Type B pancreatic cell (in vitro differentiated cells): ENCODE data around the gene MCM6. TPM values are rescaled to one million over a fixed set of nuclear protein-coding genes. Genes with fewer than 3 reads are reported as not detected.
A peak's percentile ranks its signal among the peaks of the same experiment; 100 is the strongest.

ENCODE experiments used
- DNase-seq: peaks from one replicate; pipeline ENCODE4 v3.0.0; 2021; ENCODE audit warnings: mixed read lengths; ENCODE audit not compliant: unreplicated experiment; ENCODE audit errors: extremely low spot score
- H3K27ac Mint-ChIP-seq: 2 replicates; pipeline ENCODE4 v1.8.0; 2021; ENCODE audit warnings: mild to moderate bottlenecking, mixed read lengths
- H3K27me3 Mint-ChIP-seq: 2 replicates; pipeline ENCODE4 v1.8.0; 2021; ENCODE audit warnings: mixed read lengths
- H3K36me3 Mint-ChIP-seq: 2 replicates; pipeline ENCODE4 v1.8.0; 2021; ENCODE audit warnings: mixed read lengths
- H3K4me1 Mint-ChIP-seq: one replicate; pipeline ENCODE4 v1.8.0; 2021; ENCODE audit warnings: mixed read lengths; ENCODE audit not compliant: unreplicated experiment
- H3K4me3 Mint-ChIP-seq: 2 replicates; pipeline ENCODE4 v1.8.0; 2021; ENCODE audit warnings: mild to moderate bottlenecking, mixed read lengths
- H3K9me3 Mint-ChIP-seq: 2 replicates; pipeline ENCODE4 v1.8.0; 2021; ENCODE audit warnings: mixed read lengths
- long read RNA-seq: library from polyadenylated mRNA; unstranded; transcript quantifications from one replicate; pipeline ENCODE4 v2.0.0, GENCODE V29; 2020
- total RNA-seq: library from RNA; stranded (reverse); gene quantifications from 2 replicates; pipeline ENCODE4 v1.2.1, GENCODE V29; 2021; ENCODE audit warnings: low replicate concordance
- TF ChIP-seq, protein P1 (sequence below): fragments of 200-600 bp; sonication (generic); conservative IDR thresholded peaks from 2 replicates; pipeline ENCODE4 v1.5.0; 2021; ENCODE audit warnings: antibody characterized with exemption, mild to moderate bottlenecking

The MCM6 gene
- 35.8 and 54.9 TPM in 2 replicates for total RNA-seq
- long read RNA-seq, transcript MCM6-201 (17 exons, 3,736 nt) = major isoform, 163 of 280 reads
- long read RNA-seq, partial matches to known transcripts = 109 of 280 reads
- long read RNA-seq, other reads (novel, unspliced or antisense) = 8 of 280 reads

DNA sequence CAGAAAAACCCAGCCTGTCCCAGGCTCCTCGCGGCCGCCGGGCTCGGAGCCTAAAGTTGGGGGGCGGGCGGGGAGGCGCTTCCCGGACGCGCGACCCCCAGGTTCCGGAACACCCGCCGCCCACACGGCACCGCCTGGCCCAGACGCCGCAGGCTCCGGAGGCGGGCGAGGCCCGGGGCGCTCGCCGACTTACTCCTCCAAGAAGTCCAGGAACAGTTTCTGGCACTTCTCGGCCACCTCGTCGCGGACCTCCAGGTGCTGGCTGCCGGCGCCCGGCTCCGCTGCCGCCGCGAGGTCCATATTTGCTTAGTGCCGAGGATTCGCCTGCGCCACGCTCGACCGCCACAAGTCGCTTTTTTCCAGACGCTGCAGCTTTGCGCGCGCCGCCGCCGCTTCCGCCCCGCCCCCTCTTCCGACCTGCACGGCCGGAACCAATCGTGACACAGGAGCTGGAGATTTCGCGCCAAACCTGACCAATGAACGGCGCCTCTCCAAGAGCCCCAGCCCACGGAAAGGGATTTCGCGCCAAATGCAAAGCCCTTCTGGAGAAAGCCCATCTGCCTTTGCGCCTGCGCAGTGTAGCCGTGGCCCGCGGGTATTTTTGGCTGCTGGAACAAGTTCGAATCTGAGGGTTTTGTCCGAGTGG lies at the start of gene MCM6:
TSS of gene MCM6 (minus strand) at position 378 of the 646 bp plus-strand sequence. CDS start at position 300, 78 bp downstream.
- H3K4me1 Mint-ChIP-seq = peaks cover 17% of the 10 kb centered on the region
- no peaks in the 10 kb centered on the region for H3K9me3 Mint-ChIP-seq
- H3K4me3 Mint-ChIP-seq = peak within 1 kb of the TSS; percentile 92
- peak; percentile 98 for DNase-seq
- peak within 1 kb of the TSS; percentile 88 for H3K27ac Mint-ChIP-seq
- no peaks in the 10 kb centered on the region for H3K27me3 Mint-ChIP-seq
- H3K36me3 Mint-ChIP-seq = peaks cover 9% of the 10 kb centered on the region
- TF ChIP-seq, protein P1, sequence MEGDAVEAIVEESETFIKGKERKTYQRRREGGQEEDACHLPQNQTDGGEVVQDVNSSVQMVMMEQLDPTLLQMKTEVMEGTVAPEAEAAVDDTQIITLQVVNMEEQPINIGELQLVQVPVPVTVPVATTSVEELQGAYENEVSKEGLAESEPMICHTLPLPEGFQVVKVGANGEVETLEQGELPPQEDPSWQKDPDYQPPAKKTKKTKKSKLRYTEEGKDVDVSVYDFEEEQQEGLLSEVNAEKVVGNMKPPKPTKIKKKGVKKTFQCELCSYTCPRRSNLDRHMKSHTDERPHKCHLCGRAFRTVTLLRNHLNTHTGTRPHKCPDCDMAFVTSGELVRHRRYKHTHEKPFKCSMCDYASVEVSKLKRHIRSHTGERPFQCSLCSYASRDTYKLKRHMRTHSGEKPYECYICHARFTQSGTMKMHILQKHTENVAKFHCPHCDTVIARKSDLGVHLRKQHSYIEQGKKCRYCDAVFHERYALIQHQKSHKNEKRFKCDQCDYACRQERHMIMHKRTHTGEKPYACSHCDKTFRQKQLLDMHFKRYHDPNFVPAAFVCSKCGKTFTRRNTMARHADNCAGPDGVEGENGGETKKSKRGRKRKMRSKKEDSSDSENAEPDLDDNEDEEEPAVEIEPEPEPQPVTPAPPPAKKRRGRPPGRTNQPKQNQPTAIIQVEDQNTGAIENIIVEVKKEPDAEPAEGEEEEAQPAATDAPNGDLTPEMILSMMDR = peak; percentile 61

DNA sequence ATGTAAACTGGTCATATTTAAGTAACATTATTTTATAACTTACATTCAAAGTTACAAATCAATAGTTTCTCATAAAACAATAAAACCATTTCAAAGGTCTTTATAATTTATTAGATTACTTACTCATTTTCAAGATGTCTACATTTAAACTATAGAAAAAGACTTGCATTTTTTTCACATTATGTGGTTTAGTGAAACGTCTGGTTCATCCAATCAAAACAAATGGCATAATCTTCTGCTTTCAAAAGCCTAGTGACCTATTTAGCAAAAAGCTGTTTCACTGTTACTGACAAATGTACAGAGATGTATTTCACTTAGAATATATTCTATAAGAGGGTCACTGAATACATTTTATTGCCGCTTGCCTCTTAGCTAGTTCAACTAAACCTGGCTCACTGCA lies 49.3 kb upstream of the MCM6 start:
- Mint-ChIP-seq H3K4me3 (no peak overlapping the region), H3K27ac (no peak overlapping the region), H3K27me3 (no peaks in the 10 kb centered on the region), H3K4me1 (no peaks in the 10 kb centered on the region), H3K36me3 (peaks cover 28% of the 10 kb centered on the region), H3K9me3 (no peaks in the 10 kb centered on the region)
- TF ChIP-seq, protein P1 = no peak
- no peak for DNase-seq

- TF ChIP-seq, protein P1 = peak; percentile 81
- Mint-ChIP-seq H3K27me3 (no peaks in the 10 kb centered on the region), H3K27ac (no peak overlapping the region), H3K4me1 (no peaks in the 10 kb centered on the region), H3K36me3 (peaks cover 7% of the 10 kb centered on the region), H3K9me3 (no peaks in the 10 kb centered on the region), H3K4me3 (no peak overlapping the region)
- DNase-seq = no peak
Observed at GRCh38 chr2:135916207-135916606, 40.0 kb upstream of the MCM6 start.

DNA sequence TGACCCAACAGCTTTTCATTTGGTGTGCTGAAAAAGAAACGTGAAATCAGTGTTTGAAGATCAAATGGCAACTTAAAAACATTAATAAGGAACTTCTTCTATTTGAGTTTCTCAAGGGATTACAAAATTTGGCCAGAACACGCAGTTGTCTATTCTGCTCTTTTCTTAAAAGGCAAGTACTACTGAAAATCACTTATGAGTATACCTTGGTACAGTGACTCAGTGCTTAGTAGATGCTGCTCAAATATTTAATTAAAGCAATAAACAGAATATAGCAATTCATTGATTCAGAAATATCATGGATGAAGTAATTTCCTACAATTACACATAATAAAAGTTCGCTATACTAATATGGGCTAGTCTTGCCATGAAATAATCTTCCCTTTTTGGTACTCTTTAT lies 38.2 kb upstream of the MCM6 start:
- no peak for DNase-seq
- H3K36me3 Mint-ChIP-seq = peaks cover 16% of the 10 kb centered on the region
- no peak overlapping the region for H3K4me3 Mint-ChIP-seq
- no peaks in the 10 kb centered on the region for H3K9me3 Mint-ChIP-seq
- TF ChIP-seq, protein P1 = no peak
- no peaks in the 10 kb centered on the region for H3K27me3 Mint-ChIP-seq
- no peaks in the 10 kb centered on the region for H3K4me1 Mint-ChIP-seq
- no peak overlapping the region for H3K27ac Mint-ChIP-seq

DNA sequence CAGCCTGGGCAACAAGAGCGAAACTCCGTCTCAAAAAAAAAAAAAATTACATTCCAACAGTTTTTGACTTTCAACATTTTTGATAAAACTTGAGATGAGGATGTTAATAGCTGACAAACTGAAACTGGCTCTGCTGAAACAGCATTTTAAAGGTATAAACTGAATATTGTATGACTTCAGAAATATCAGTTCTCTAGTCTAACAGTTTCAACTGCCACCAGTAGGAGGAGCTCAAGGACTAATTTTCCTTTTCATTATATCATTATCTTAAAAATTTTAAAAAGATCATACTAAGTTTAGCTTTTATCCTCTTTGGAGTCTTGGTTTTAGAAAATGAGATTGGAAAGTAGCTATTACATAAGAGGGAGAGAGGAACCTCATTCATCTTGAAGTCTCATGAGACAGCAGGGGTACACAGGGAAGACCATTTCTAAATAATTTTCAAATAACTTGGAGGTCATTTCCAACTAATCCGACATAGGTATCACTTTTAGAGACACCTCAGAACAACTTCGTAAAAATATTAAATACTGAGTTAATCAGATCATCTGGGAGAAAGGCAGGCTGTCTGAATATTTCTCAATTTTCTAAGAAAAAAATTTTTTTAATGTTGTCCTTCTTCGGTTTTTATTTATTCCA lies 37.6 kb upstream of the MCM6 start:
- H3K27ac Mint-ChIP-seq = no peak overlapping the region
- DNase-seq = no peak
- no peaks in the 10 kb centered on the region for H3K27me3 Mint-ChIP-seq
- H3K4me3 Mint-ChIP-seq = no peak overlapping the region
- TF ChIP-seq, protein P1 = peak; percentile 95
- H3K4me1 Mint-ChIP-seq = no peaks in the 10 kb centered on the region
- peaks cover 19% of the 10 kb centered on the region for H3K36me3 Mint-ChIP-seq
- H3K9me3 Mint-ChIP-seq = no peaks in the 10 kb centered on the region
